K562 (cell line): ENCODE results near the gene TTLL10. TPM values are rescaled to one million over a fixed set of nuclear protein-coding genes. Genes with fewer than 3 reads are reported as not detected.

Experiments
- FUS ChIP-seq: fragments of 200-400 bp; formaldehyde crosslinking; optimal IDR thresholded peaks from 2 replicates; pipeline ENCODE3; 2017; ENCODE audit warnings: low read depth, low read length
- MGA ChIP-seq: fragments of 450-650 bp; IDR thresholded peaks from 2 replicates; pipeline ENCODE4 v1.6.1; 2016; ENCODE audit warnings: mild to moderate bottlenecking, moderate library complexity
- MIER1 ChIP-seq: fragments of 450-650 bp; IDR thresholded peaks from 2 replicates; pipeline ENCODE4 v1.6.1; 2016; ENCODE audit warnings: antibody characterized with exemption, mild to moderate bottlenecking, low read depth
- MXI1 ChIP-seq: IDR thresholded peaks from 2 replicates; pipeline ENCODE4 v1.6.1; 2011; ENCODE audit warnings: low read depth, mild to moderate bottlenecking, improper control_type of control experiment, low read length
- NCOA2 ChIP-seq, 2 experiments: fragments of 450-650 bp; IDR thresholded peaks; 2 replicates each; pipeline ENCODE4 v1.6.1; 2018; ENCODE audit warnings: mild to moderate bottlenecking in 2 of 2, moderate library complexity in 1 of 2; ENCODE audit not compliant: partially characterized antibody in 2 of 2
- PCBP2 ChIP-seq: fragments of 200-400 bp; formaldehyde crosslinking; IDR thresholded peaks from 2 replicates; pipeline ENCODE4 v1.6.1; 2018; ENCODE audit warnings: low read length, low read depth, mild to moderate bottlenecking, moderate library complexity; ENCODE audit not compliant: poor library complexity, severe bottlenecking
- RBM14 ChIP-seq: fragments of 200-400 bp; formaldehyde crosslinking; IDR thresholded peaks from 2 replicates; pipeline ENCODE4 v1.6.1; 2018; ENCODE audit warnings: low read depth, mild to moderate bottlenecking, low read length, moderate library complexity, borderline replicate concordance; ENCODE audit not compliant: insufficient read depth
- SIX5 ChIP-seq, 2 experiments: IDR thresholded peaks; 2 replicates each; pipeline ENCODE4 v1.6.1; 2011; ENCODE audit warnings: low read length in 2 of 2, borderline replicate concordance in 1 of 2, low read depth in 1 of 2, mild to moderate bottlenecking in 1 of 2, moderate library complexity in 1 of 2; ENCODE audit not compliant: insufficient read depth in 1 of 2
- SNIP1 ChIP-seq: fragments of 450-650 bp; IDR thresholded peaks from 2 replicates; pipeline ENCODE4 v1.7.1; 2017; ENCODE audit warnings: low read depth, mild to moderate bottlenecking
- ZNF124 ChIP-seq: sonication (generic); formaldehyde crosslinking; IDR thresholded peaks from 2 replicates; pipeline ENCODE4 v1.8.1; 2022; ENCODE audit warnings: missing genetic modification reagents
- ZNF224 ChIP-seq: sonication (generic); formaldehyde crosslinking; IDR thresholded peaks from 2 replicates; pipeline ENCODE4 v1.8.0; 2022; ENCODE audit warnings: mild to moderate bottlenecking, missing genetic modification reagents
- ZNF282 ChIP-seq: sonication (generic); formaldehyde crosslinking; IDR thresholded peaks from 2 replicates; pipeline ENCODE4 v1.8.1; 2023; ENCODE audit warnings: missing genetic modification reagents
- ZSCAN32 ChIP-seq: fragments of 450-650 bp; formaldehyde crosslinking; IDR thresholded peaks from 2 replicates; pipeline ENCODE4 v1.4.0; 2020; ENCODE audit warnings: mild to moderate bottlenecking, moderate library complexity
- polyA plus RNA-seq, 8 experiments: library from polyadenylated mRNA; depleted of rRNA in 4 of 8; stranded (reverse) in 5 of 8; unstranded in 3 of 8; fragments of >200 nt; fragmentation: Nextera tagmentation in 2 of 8; fragmentation: Illumina TruSeq in 1 of 8; extraction: Ambion mirVana in 2 of 8; extraction: Trizol in 1 of 8; gene quantifications; 2 replicates each; pipeline versions ENCODE4 v1.2.1 to v1.2.3, GENCODE V29; 2011 to 2014; ENCODE audit warnings: inconsistent platforms in 1 of 8, missing spikeins in 1 of 8
- total RNA-seq, 7 experiments: library from RNA; depleted of rRNA in 6 of 7; stranded (reverse); fragments of >200 nt in 6 of 7; fragmentation: Illumina TruSeq in 2 of 7; extraction: Trizol in 2 of 7; gene quantifications; 2 replicates each; pipeline versions ENCODE4 v1.2.1 to v1.2.3, GENCODE V29; 2011 to 2021; ENCODE audit warnings: low replicate concordance in 1 of 7
- TF ChIP-seq, protein P1 (sequence below): fragments of 250-450 bp; sonication (Bioruptor Pico); IDR thresholded peaks from 2 replicates; pipeline ENCODE4 v1.5.0; 2021; ENCODE audit warnings: mild to moderate bottlenecking, borderline replicate concordance

Gene TTLL10
- total and polyA plus RNA-seq, 9 of the 15 experiments (the other 6 are each of a cell fraction or from before 2014, with no cell fraction given) = not detected

DNA sequence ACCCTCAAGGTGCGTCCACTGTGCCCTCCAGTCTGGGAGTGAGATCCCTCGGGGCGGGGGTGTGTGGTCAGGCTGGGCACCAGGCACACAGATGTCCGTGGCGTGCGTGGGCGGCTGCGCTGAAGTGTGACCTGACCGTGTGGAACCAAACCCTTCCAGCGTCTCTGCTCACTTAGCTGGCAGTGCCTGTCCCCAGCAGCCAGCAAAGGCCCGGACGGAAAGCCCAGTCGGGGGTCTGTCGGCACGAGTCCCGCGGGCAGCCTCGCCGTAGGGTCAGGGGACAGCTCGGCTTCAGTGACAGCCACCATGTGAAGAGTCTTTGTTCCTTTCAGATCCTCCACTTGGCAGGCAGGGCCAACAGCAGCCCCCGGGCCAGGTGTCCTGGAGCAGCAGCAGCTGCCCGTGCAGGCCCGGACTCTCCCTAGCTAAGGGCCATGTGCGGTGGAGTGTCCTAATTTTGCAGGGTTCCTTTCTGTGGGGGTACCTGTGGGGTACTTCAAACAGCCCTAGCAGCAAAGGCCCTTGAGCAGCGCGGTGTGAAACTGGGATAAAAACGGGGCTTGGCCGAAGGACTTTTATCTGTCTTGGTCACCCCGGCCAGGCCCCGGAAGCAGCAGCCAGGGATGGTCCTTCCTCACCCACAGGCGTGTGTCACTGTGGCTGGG is 11.6 kb downstream of the TTLL10 start (continued):
- TF ChIP-seq MGA (peak; percentile 87), PCBP2 (no peak), FUS (no peak), MIER1 (0 out of 2 replicates have a peak, but pooled peaks have one; percentile 23), NCOA2 (IDR thresholded peaks at IDR 0.05; ENCODE audit: partially characterized antibody in 2 of 2) (no peak), ZNF124 (CRISPR knock-in tag) (no peak), SIX5 (IDR thresholded peaks at IDR 0.05; ENCODE audit: borderline replicate concordance in 1 of 2, insufficient read depth in 1 of 2, low read depth in 1 of 2, low read length in 2 of 2) (no peak), ZNF282 (no peak), ZSCAN32 (CRISPR knock-in tag) (no peak), ZNF224 (no peak), RBM14 (no peak), MXI1 (no peak), SNIP1 (no peak)
- TF ChIP-seq, protein P1, sequence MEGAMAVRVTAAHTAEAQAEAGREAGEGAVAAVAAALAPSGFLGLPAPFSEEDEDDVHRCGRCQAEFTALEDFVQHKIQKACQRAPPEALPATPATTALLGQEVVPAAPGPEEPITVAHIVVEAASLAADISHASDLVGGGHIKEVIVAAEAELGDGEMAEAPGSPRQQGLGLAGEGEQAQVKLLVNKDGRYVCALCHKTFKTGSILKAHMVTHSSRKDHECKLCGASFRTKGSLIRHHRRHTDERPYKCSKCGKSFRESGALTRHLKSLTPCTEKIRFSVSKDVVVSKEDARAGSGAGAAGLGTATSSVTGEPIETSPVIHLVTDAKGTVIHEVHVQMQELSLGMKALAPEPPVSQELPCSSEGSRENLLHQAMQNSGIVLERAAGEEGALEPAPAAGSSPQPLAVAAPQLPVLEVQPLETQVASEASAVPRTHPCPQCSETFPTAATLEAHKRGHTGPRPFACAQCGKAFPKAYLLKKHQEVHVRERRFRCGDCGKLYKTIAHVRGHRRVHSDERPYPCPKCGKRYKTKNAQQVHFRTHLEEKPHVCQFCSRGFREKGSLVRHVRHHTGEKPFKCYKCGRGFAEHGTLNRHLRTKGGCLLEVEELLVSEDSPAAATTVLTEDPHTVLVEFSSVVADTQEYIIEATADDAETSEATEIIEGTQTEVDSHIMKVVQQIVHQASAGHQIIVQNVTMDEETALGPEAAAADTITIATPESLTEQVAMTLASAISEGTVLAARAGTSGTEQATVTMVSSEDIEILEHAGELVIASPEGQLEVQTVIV = no peak
